Upper lobe of left lung (tissue), 6 donors: ENCODE results near the gene FBXL15. TPM values are rescaled to one million over a fixed set of nuclear protein-coding genes. Genes with fewer than 3 reads are reported as not detected.
A peak's percentile ranks its signal among the peaks of the same experiment; 100 is the strongest.
"Not testable (repeated sequence)": the region's sequence is repeated elsewhere in the genome, so short reads cannot be mapped to it uniquely, and the experiment has no call there.

Experiments
- ATAC-seq, 2 donors: fragments of 200-7000 bp; cut with Tn5 transposase; one replicate each; pipeline ENCODE4 v1.9.1; 2022; ENCODE audit warnings: mild to moderate bottlenecking in 2 of 2, moderate library complexity in 2 of 2; ENCODE audit not compliant: low FRiP score in 2 of 2
- DNase-seq, 2 donors: peaks; one replicate each; pipeline ENCODE4 v3.0.0-alpha.2; 2019 to 2020
- H3K27ac ChIP-seq, 4 donors: fragments of 200-600 bp; sonication (generic); one replicate each; pipeline ENCODE4 v1.5.1; 2016 to 2019
- H3K27me3 ChIP-seq, 4 donors: fragments of 200-600 bp; sonication (generic); one replicate each; pipeline ENCODE4 v1.5.1; 2017 to 2019
- H3K36me3 ChIP-seq, 4 donors: fragments of 200-600 bp; sonication (generic); one replicate each; pipeline ENCODE4 v1.5.1; 2016 to 2019
- H3K4me1 ChIP-seq, 4 donors: fragments of 200-600 bp; sonication (generic); one replicate each; pipeline ENCODE4 v1.5.1; 2018 to 2019
- H3K4me3 ChIP-seq, 4 donors: fragments of 200-600 bp; sonication (generic); one replicate each; pipeline ENCODE4 v1.5.1; 2017 to 2019; ENCODE audit warnings: mild to moderate bottlenecking in 2 of 4, moderate library complexity in 1 of 4
- H3K9me3 ChIP-seq, 4 donors: fragments of 200-600 bp; sonication (generic); one replicate each; pipeline ENCODE4 v1.5.1; 2018 to 2019
- CTCF ChIP-seq, 6 experiments: fragments of 450-650 bp in 4 of 6; fragments of 200-600 bp in 2 of 6; sonication (generic) in 2 of 6; IDR thresholded peaks; one replicate each; pipeline ENCODE4 v1.5.1; 2016 to 2019; ENCODE audit warnings: antibody characterized with exemption in 6 of 6
- EP300 ChIP-seq, 4 donors: sonication (generic); formaldehyde crosslinking; IDR thresholded peaks; one replicate each; pipeline ENCODE4 v1.5.1; 2017; ENCODE audit warnings: antibody characterized with exemption in 4 of 4, control low read depth in 2 of 4
- POLR2A ChIP-seq, 4 donors: fragments of 450-650 bp; IDR thresholded peaks; one replicate each; pipeline ENCODE4 v1.5.1; 2016 to 2017; ENCODE audit warnings: antibody characterized with exemption in 4 of 4, mild to moderate bottlenecking in 2 of 4
- POLR2AphosphoS5 ChIP-seq, 2 donors: sonication (generic); formaldehyde crosslinking; IDR thresholded peaks; one replicate each; pipeline ENCODE4 v1.5.1; 2017; ENCODE audit warnings: antibody characterized with exemption in 2 of 2
- WGBS, 2 donors: methylation state at CpG; one replicate each; pipeline ENCODE4 v1.1.5; 2017 to 2018; 5-methylcytosine and 5-hydroxymethylcytosine counted together
- total RNA-seq, 6 donors: library from RNA; depleted of rRNA in 4 of 6; stranded (reverse); fragments of >200 nt in 4 of 6; gene quantifications; one replicate each; pipeline versions ENCODE4 v1.1.0 to v1.2.1, GENCODE V29; 2016 to 2021
- donor health status: DM: no; HTN: no; CAD: no; lungs with moderate emphysema.
- donor health status: DM: no; HTN: yes; CAD: no; lungs with severe emphysema.

Gene FBXL15
- total RNA-seq, 6 donors from 2014 or later, result 18.5 to 70.2 (median 26.8) TPM

GRCh38 chr10:102451105-102451969 lies 30.7 kb downstream of the FBXL15 start, which contains the start of gene C10orf95:
Gene C10orf95 (minus strand): TSS chr10:102451543. CDS start chr10:102451093, 450 bp downstream.
- DNase-seq (peak in 1 of 2 donors; percentile 66), ATAC-seq (peak in 1 of 2 donors; percentile 8)
- Histone ChIP-seq H3K4me1 (peaks cover 21 to 66% (median 42%) of the 10 kb centered on the region in 4 donors), H3K27me3 (no peaks in the 10 kb centered on the region), H3K9me3 (no peaks in the 10 kb centered on the region), H3K4me3 (peak within 1 kb of the TSS; percentile 84 to 97 (median 94)), H3K36me3 (no peaks in the 10 kb centered on the region), H3K27ac (peak within 1 kb of the TSS; percentile 87 to 95 (median 90))
- TF ChIP-seq POLR2A (IDR thresholded peaks at IDR 0.05) (peak in 1 of 4 donors; percentile 23), EP300 (IDR thresholded peaks at IDR 0.05) (no peak)
- 22 to 35% methylated on average over 13 to 23 of the region's 28 CpGs for WGBS, 2 donors

- Histone ChIP-seq H3K9me3 (no peaks in the 10 kb centered on the region), H3K4me3 (no peak overlapping the region), H3K36me3 (no peaks in the 10 kb centered on the region), H3K27me3 (no peaks in the 10 kb centered on the region), H3K4me1 (peaks cover 21 to 73% (median 49%) of the 10 kb centered on the region in 4 donors), H3K27ac (peak overlapping the region; percentile 65 to 95 (median 89))
- peak in 1 of 2 donors; percentile 76 for DNase-seq
- ATAC-seq, result peak; percentile 3 to 61
- 41 to 49% methylated on average over 3 of the region's 3 CpGs for WGBS, 2 donors
- TF ChIP-seq POLR2A (IDR thresholded peaks at IDR 0.05) (peak in 1 of 4 donors; percentile 47), CTCF (IDR thresholded peaks at IDR 0.05) (no peak), POLR2AphosphoS5 (IDR thresholded peaks at IDR 0.05) (peak; percentile 33), EP300 (IDR thresholded peaks at IDR 0.05) (peak in 1 of 4 donors; percentile 32)
These were observed 32.2 kb downstream of the FBXL15 start for GRCh38 chr10:102452672-102453340.

DNA sequence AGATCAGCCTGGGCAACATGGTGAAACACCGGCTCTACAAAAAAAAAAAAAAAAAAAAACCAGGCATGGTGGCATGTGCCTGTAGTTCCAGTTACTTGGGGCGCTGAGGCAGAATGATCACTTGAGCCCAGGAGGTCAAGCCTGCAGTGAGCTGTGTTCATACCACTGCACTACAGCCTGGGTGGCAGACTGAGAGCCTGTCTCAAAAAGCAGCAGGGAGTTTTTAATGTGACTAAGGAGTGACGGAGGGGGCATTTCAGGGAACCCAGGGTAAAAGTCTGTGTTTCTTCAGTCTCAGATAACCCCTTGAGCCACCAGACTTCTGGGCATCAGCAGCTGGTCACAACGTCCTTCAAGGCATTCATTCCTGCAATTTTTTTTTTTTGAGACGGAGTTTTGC lies 32.9 kb downstream of the FBXL15 start:
- ATAC-seq (no peak), DNase-seq (peak in 1 of 2 donors; percentile 78)
- Histone ChIP-seq H3K27me3 (no peaks in the 10 kb centered on the region), H3K4me3 (no peak overlapping the region), H3K27ac (peak overlapping the region; percentile 65 to 95 (median 89)), H3K36me3 (no peaks in the 10 kb centered on the region), H3K4me1 (peaks cover 21 to 73% (median 49%) of the 10 kb centered on the region in 4 donors), H3K9me3 (no peaks in the 10 kb centered on the region)
- peak in 1 of 2 donors; percentile 14 for TF ChIP-seq POLR2AphosphoS5 (IDR thresholded peaks at IDR 0.05)
- TF ChIP-seq EP300 (IDR thresholded peaks at IDR 0.05), result no peak
- 73 to 75% methylated on average over 5 of the region's 5 CpGs for WGBS, 2 donors

DNA sequence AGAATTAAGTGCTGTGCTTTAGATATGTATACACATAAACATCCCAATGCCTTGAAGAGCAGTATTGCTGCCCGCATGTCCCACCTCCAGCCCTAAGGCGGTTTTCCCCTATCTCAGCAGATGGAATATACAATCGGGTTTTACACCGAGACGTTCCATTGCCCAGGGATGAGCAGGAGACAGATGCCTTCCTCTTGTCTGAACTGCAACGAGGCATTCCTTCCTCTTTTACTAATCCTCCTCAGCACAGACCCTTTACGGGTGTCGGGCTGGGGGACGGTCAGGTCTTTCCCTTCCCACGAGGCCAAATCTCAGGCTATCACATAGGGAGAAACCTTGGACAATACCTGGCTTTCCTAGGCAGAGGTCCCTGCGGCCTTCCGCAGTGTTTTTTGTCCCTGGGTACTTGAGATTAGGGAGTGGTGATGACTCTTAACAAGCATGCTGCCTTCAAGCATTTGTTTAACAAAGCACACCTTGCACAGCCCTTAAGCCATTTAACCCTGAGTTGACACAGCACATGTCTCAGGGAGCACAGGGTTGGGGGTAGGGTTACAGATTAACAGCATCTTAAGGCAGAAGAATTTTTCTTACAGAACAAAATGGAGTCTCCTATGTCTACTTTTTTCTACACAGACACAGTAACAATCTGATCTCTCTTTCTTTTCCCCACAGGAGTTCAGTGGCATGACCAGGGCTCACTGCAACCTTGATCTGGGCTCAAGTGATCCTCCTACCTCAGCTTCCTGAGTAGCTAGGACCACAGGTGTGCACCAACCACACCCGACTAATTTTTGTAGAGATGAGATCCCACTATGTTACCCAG lies 34.2 kb downstream of the FBXL15 start:
- not testable (repeated sequence) for H3K4me3 ChIP-seq, H3K9me3 ChIP-seq, H3K27me3 ChIP-seq, H3K36me3 ChIP-seq, ATAC-seq
- Histone ChIP-seq H3K4me1 (peaks cover 15 to 63% (median 47%) of the 10 kb centered on the region in 4 donors), H3K27ac (peak overlapping the region; percentile 65 to 95 (median 89))
- peak in 1 of 2 donors; percentile 71 for DNase-seq
- WGBS, 2 donors, result 32 to 45% methylated on average over 11 to 13 of the region's 13 CpGs

DNA sequence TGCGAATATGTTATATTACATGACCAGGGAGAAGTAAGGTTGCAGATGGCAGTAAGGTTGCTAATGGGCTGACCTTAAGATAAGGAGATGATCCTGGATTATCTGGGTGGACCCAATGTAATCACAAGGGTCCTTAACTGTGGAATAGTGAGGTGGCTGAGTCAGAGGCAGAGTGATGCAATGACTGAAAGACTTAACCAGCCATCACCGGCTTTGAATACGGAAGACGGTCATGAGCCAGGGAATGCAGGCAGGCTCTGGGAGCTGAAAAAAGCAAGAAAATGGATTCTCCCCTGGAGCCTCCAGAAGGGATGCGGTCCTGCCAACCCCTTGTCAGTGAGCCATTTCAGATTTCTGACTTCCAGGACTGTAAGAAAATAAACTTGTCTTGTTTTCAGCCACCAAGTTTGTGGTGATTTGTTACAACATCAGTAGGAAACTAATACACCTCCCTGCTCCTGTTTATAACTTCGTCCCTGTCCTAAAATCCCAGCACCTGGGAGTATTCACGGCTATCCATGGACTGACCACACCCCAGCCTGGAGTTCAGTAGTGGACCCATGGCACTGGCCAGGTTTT lies 35.3 kb downstream of the FBXL15 start:
- H3K4me1 ChIP-seq, result peaks cover 15 to 62% (median 50%) of the 10 kb centered on the region in 4 donors
- WGBS, 2 donors, result 52 to 73% methylated on average over 7 of the region's 7 CpGs

More for the DNA sequence above, 35.3 kb downstream of the FBXL15 start:
- TF ChIP-seq POLR2A (IDR thresholded peaks at IDR 0.05) (peak in 1 of 4 donors; percentile 54), EP300 (IDR thresholded peaks at IDR 0.05) (peak in 2 of 4 donors; percentile 44 to 87), CTCF (IDR thresholded peaks at IDR 0.05) (no peak), POLR2AphosphoS5 (IDR thresholded peaks at IDR 0.05) (peak; percentile 51 to 58)
- ATAC-seq (peak; percentile 72 to 82), DNase-seq (peak in 1 of 2 donors; percentile 90)
- H3K27me3 ChIP-seq, result no peaks in the 10 kb centered on the region
- no peak overlapping the region for H3K4me3 ChIP-seq
- H3K9me3 ChIP-seq, result no peaks in the 10 kb centered on the region
- peak overlapping the region; percentile 65 to 95 (median 89) for H3K27ac ChIP-seq
- H3K36me3 ChIP-seq, result no peaks in the 10 kb centered on the region
